Measurements from ENCODE around the gene KIAA0825. TPM values are rescaled to one million over a fixed set of nuclear protein-coding genes. Genes with fewer than 3 reads are reported as not detected.

The KIAA0825 gene
- total and polyA plus RNA-seq, 2 of the 8 experiments (the other 6 are each of a cell fraction or from before 2014, with no cell fraction given): 0.60 to 1.0 TPM

DNA sequence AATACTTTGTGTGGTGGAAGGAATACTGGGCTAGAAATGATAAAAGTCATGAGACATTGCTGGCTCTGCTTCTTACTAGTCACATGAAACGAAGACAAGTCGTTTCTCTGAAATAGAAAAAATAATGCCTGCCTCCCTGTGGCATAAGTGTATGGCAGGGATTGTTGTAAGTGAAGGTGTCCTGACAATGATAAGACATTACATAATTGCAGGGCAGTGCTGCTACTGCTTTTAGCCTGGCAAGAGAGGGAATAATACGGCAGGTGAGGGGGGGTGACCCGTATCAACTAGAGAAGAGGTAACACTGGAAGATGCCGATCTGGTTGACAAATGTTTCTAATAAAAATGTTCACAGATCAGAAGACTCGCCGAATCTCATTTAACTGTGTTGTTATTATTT, 314.3 kb downstream of the KIAA0825 start (continued):
- no peak for TF ChIP-seq CHD1 (IDR thresholded peaks at IDR 0.05; ENCODE audit: low read depth, low read length)
- no peak for TF ChIP-seq JUND (IDR thresholded peaks at IDR 0.05; ENCODE audit: low read length)
- no peak for TF ChIP-seq RFX5 (IDR thresholded peaks at IDR 0.05; ENCODE audit: borderline replicate concordance, low read depth, low read length)
- no peak for TF ChIP-seq SP1 (IDR thresholded peaks at IDR 0.05; ENCODE audit: low read depth, low read length)
- no peak for TF ChIP-seq CREB1 (IDR thresholded peaks at IDR 0.05)
